ENCODE data around the gene MAP2K5. TPM values are rescaled to one million over a fixed set of nuclear protein-coding genes. Genes with fewer than 3 reads are reported as not detected.

MAP2K5 gene
- total and polyA plus RNA-seq, 4 donors = 3.8 to 6.4 (median 5.6) TPM

DNA sequence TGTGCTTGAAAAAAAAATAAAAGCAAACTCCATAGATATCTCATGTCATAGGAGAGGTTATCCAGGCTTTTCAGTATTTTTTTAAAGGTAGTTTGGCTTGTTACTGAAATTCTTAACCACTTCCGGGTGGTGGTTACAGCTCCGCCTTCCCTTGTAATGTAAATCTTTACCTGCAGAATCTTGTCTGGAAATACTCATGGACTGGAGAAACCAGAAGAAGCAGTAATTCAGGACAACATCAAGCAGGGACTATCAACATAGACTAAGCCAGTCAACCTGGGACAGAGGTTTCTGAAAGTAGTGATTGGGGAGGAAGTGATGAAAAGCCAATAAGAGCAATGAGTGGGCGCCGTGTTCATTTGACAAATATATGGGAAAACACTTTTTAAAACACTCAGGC is 203.9 kb downstream of the MAP2K5 start:
- no peak overlapping the region for H3K27ac ChIP-seq (ENCODE audit: low read depth in 1 of 2, low read length in 2 of 2)
- H3K27me3 ChIP-seq (ENCODE audit: control insufficient read depth in 4 of 4, insufficient read depth in 4 of 4, low read length in 3 of 4) = no peaks in the 10 kb centered on the region
- peaks cover 0 to 8% (median 0%) of the 10 kb centered on the region in 4 donors for H3K4me1 ChIP-seq (ENCODE audit: control insufficient read depth in 4 of 4, insufficient read depth in 4 of 4, low read length in 3 of 4)
- TF ChIP-seq JUND (IDR thresholded peaks at IDR 0.05) = no peak
- no peak for TF ChIP-seq YY1 (IDR thresholded peaks at IDR 0.05)
- no peak for TF ChIP-seq GABPA (IDR thresholded peaks at IDR 0.05 in 1 of 2, conservative IDR thresholded peaks at IDR 0.05 in 1 of 2)
- TF ChIP-seq, protein P1, sequence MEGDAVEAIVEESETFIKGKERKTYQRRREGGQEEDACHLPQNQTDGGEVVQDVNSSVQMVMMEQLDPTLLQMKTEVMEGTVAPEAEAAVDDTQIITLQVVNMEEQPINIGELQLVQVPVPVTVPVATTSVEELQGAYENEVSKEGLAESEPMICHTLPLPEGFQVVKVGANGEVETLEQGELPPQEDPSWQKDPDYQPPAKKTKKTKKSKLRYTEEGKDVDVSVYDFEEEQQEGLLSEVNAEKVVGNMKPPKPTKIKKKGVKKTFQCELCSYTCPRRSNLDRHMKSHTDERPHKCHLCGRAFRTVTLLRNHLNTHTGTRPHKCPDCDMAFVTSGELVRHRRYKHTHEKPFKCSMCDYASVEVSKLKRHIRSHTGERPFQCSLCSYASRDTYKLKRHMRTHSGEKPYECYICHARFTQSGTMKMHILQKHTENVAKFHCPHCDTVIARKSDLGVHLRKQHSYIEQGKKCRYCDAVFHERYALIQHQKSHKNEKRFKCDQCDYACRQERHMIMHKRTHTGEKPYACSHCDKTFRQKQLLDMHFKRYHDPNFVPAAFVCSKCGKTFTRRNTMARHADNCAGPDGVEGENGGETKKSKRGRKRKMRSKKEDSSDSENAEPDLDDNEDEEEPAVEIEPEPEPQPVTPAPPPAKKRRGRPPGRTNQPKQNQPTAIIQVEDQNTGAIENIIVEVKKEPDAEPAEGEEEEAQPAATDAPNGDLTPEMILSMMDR (IDR thresholded peaks at IDR 0.05; ENCODE audit: low read depth, low read length, missing input control) = no peak
- 86% methylated on average over 4 of the region's 4 CpGs for WGBS
- no peak overlapping the region for H3K4me3 ChIP-seq (ENCODE audit: low read depth in 1 of 3, low read length in 3 of 3)
- H3K9ac ChIP-seq (ENCODE audit: low read depth in 1 of 2, low read length in 2 of 2) = no peak overlapping the region
- H3K9me3 ChIP-seq (ENCODE audit: control insufficient read depth in 4 of 4, low read length in 3 of 4) = no peaks in the 10 kb centered on the region
- DNase-seq (ENCODE audit: low spot score) = no peak
- peaks cover 0 to 3% (median 0%) of the 10 kb centered on the region in 4 donors for H3K36me3 ChIP-seq (ENCODE audit: control insufficient read depth in 4 of 4, insufficient read depth in 3 of 4, low read depth in 1 of 4, low read length in 3 of 4)

DNA sequence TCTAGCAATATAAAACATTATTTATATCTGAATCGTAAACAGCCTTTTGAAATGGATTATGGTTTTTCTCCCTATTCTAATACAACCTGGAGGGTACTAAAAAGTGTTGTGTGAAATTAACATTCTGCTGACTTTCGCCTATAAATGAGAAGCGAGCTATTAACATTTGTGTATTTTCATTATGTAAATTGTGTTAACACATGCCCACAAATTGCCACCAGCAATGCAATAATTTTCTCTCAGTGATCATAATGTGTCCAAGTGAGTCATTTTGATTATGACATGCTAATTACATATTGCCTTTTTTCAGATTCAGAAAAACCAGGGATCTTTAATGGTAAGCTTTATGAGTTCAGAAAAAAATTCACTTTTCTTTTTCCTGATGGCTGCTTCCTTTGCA is 205.4 kb downstream of the MAP2K5 start:
- Histone ChIP-seq H3K27me3 (ENCODE audit: control insufficient read depth in 4 of 4, insufficient read depth in 4 of 4, low read length in 3 of 4) (no peaks in the 10 kb centered on the region), H3K9ac (ENCODE audit: low read depth in 1 of 2, low read length in 2 of 2) (no peak overlapping the region)
- 98% methylated on average over 3 of the region's 3 CpGs for WGBS

More for the DNA sequence above, 205.4 kb downstream of the MAP2K5 start:
- Histone ChIP-seq H3K27ac (ENCODE audit: low read depth in 1 of 2, low read length in 2 of 2) (no peak overlapping the region), H3K36me3 (ENCODE audit: control insufficient read depth in 4 of 4, insufficient read depth in 3 of 4, low read depth in 1 of 4, low read length in 3 of 4) (peaks cover 0 to 3% (median 0%) of the 10 kb centered on the region in 4 donors), H3K4me3 (ENCODE audit: low read depth in 1 of 3, low read length in 3 of 3) (no peak overlapping the region), H3K4me1 (ENCODE audit: control insufficient read depth in 4 of 4, insufficient read depth in 4 of 4, low read length in 3 of 4) (peaks cover 0 to 8% (median 0%) of the 10 kb centered on the region in 4 donors), H3K9me3 (ENCODE audit: control insufficient read depth in 4 of 4, low read length in 3 of 4) (no peaks in the 10 kb centered on the region)
- TF ChIP-seq, protein P2, sequence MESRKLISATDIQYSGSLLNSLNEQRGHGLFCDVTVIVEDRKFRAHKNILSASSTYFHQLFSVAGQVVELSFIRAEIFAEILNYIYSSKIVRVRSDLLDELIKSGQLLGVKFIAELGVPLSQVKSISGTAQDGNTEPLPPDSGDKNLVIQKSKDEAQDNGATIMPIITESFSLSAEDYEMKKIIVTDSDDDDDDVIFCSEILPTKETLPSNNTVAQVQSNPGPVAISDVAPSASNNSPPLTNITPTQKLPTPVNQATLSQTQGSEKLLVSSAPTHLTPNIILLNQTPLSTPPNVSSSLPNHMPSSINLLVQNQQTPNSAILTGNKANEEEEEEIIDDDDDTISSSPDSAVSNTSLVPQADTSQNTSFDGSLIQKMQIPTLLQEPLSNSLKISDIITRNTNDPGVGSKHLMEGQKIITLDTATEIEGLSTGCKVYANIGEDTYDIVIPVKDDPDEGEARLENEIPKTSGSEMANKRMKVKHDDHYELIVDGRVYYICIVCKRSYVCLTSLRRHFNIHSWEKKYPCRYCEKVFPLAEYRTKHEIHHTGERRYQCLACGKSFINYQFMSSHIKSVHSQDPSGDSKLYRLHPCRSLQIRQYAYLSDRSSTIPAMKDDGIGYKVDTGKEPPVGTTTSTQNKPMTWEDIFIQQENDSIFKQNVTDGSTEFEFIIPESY (IDR thresholded peaks at IDR 0.05) = no peak
- TF ChIP-seq JUND (IDR thresholded peaks at IDR 0.05) = no peak
- no peak for TF ChIP-seq FOXA1 (IDR thresholded peaks at IDR 0.05)
- TF ChIP-seq NR2F2 (IDR thresholded peaks at IDR 0.05) = no peak
- no peak for TF ChIP-seq HNF4A (conservative IDR thresholded peaks at IDR 0.05)
- TF ChIP-seq EGR1 (IDR thresholded peaks at IDR 0.05; ENCODE audit: low read depth in 2 of 2) = no peak
- TF ChIP-seq, protein P3, sequence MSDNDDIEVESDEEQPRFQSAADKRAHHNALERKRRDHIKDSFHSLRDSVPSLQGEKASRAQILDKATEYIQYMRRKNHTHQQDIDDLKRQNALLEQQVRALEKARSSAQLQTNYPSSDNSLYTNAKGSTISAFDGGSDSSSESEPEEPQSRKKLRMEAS (IDR thresholded peaks at IDR 0.05) = no peak
- no peak for TF ChIP-seq TAF1 (conservative IDR thresholded peaks at IDR 0.05)
- TF ChIP-seq, protein P1 (IDR thresholded peaks at IDR 0.05; ENCODE audit: low read depth, low read length, missing input control) = no peak
- TF ChIP-seq, protein P4, sequence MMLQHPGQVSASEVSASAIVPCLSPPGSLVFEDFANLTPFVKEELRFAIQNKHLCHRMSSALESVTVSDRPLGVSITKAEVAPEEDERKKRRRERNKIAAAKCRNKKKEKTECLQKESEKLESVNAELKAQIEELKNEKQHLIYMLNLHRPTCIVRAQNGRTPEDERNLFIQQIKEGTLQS (IDR thresholded peaks at IDR 0.05) = no peak
- TF ChIP-seq, protein P5, sequence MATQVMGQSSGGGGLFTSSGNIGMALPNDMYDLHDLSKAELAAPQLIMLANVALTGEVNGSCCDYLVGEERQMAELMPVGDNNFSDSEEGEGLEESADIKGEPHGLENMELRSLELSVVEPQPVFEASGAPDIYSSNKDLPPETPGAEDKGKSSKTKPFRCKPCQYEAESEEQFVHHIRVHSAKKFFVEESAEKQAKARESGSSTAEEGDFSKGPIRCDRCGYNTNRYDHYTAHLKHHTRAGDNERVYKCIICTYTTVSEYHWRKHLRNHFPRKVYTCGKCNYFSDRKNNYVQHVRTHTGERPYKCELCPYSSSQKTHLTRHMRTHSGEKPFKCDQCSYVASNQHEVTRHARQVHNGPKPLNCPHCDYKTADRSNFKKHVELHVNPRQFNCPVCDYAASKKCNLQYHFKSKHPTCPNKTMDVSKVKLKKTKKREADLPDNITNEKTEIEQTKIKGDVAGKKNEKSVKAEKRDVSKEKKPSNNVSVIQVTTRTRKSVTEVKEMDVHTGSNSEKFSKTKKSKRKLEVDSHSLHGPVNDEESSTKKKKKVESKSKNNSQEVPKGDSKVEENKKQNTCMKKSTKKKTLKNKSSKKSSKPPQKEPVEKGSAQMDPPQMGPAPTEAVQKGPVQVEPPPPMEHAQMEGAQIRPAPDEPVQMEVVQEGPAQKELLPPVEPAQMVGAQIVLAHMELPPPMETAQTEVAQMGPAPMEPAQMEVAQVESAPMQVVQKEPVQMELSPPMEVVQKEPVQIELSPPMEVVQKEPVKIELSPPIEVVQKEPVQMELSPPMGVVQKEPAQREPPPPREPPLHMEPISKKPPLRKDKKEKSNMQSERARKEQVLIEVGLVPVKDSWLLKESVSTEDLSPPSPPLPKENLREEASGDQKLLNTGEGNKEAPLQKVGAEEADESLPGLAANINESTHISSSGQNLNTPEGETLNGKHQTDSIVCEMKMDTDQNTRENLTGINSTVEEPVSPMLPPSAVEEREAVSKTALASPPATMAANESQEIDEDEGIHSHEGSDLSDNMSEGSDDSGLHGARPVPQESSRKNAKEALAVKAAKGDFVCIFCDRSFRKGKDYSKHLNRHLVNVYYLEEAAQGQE (IDR thresholded peaks at IDR 0.05) = no peak
- TF ChIP-seq GABPA (IDR thresholded peaks at IDR 0.05 in 1 of 2, conservative IDR thresholded peaks at IDR 0.05 in 1 of 2) = no peak
- no peak for TF ChIP-seq SP1 (IDR thresholded peaks at IDR 0.05)
- TF ChIP-seq HNF4G (IDR thresholded peaks at IDR 0.05) = no peak
- DNase-seq (ENCODE audit: low spot score) = no peak

Data from liver (tissue), 9 donors.